G401 (cell line): ENCODE data around the gene PRKAR1B. TPM values are rescaled to one million over a fixed set of nuclear protein-coding genes. Genes with fewer than 3 reads are reported as not detected.
"Not testable (repeated sequence)": the region's sequence is repeated elsewhere in the genome, so short reads cannot be mapped to it uniquely, and the experiment has no call there.

Experiments used
- DNase-seq: peaks from one replicate; pipeline ENCODE4 v3.0.0-alpha.2; 2015; ENCODE audit warnings: low spot score
- in situ Hi-C: cut with HindIII; loops from 2 replicates; pipeline ENCODE4 v1.10.0; 2016; ENCODE audit warnings: low sequenced_read_pairs, mixed read lengths
- total RNA-seq: library from RNA; depleted of rRNA; stranded (reverse); fragments of >200 nt; shearing (Covaris generic); gene quantifications from 2 replicates; pipeline ENCODE4 v1.2.3, GENCODE V29; 2014

The PRKAR1B gene
- total RNA-seq, 1 experiment from 2014 or later: 83.1 TPM

DNA sequence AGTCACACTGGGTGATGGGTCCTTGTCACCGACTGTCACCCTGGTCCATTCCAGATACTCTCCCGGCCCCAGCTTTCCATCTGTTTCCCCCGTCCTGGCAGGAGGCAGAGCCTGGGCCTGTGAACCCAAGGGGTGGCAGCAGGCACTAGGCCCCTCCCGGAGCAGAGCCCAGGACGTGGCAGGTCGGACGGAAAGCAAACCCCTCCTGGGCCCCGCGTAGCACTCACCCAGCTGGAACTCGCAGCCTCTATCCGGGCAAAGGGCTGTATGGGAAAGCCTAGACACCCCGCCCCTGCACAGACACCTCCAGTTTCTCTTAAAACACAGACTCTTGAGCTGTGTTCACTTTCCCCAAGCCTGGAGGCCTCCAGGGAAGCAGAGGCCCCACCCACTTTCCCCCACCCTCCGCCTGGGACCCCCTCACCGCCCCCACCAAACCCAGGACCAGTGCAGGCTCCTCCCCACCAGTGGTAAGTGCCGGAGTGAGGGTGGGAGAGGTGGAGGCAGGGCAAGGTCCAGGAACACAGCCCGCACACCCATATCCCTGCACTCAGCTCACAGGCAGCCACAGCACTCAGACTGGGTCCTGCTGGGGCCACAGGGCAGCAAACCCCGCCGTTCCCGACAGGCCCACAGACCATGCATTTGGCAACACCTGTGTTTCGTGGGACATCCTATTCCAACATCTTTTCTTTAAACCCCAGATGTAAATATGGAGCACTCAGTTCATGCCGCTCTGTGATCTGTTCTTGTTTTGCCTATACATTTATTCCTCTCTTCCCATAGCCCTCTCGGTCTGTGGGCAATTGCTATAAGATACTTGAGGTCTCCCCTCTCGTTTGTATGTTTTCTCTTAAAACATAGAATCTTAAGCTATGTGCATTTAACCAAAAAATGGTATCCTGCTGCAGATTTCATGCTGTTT, 109.2 kb downstream of the PRKAR1B start:
- no peak for DNase-seq
- in situ Hi-C loops: no loop called here

DNA sequence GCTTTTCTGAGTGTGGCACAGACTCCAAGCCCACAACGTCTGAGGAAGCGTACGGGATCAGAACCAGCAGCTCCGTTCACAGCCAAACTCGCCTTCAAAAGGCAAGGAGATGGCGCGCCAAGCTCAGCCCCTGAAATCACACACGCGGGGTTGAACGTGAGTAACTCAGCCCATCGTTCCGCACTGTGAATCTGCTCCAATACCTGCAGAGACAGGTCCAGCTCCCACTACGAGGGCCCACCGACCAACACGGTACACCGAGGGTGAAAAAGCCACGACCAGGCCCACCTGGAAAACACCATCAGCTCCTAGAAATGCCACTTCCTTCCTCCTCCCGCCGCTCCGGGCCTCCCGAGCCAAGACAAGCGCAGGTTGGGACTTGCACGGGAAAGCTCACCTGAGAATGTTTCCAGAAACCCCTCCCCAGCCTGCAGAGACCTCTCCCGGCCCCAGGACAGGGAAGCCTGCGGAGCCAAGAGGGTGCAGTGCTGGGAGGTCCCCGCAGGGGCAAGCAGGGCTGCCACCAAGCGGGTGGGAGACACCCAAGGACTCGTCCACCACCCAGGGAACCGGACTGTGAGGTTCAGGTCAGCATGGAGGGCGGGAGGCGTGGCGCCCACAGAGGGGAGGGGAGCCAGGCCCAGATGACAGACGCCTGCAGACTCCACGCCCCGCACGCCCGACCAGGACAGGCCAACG, 113.5 kb downstream of the PRKAR1B start:
- in situ Hi-C loops: no loop called here
- no peak for DNase-seq

DNA sequence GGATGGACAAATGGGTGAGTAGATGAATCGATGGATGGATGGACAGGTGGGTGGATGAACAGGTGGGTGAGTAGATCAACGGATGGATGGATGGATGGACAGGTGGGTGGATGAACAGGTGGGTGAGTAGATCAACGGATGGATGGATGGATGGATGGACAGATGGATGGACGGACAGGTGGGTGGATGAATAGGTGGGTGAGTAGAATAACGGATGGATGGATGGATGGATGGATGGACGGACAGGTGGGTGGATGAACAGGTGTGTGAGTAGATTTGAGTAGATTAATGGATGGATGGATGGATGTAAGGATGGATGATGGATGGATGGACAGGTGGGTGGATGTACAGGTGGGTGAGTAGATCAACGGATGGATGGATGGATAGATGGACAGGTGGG, 115.2 kb downstream of the PRKAR1B start:
- DNase-seq, in situ Hi-C loops: not testable (repeated sequence)

DNA sequence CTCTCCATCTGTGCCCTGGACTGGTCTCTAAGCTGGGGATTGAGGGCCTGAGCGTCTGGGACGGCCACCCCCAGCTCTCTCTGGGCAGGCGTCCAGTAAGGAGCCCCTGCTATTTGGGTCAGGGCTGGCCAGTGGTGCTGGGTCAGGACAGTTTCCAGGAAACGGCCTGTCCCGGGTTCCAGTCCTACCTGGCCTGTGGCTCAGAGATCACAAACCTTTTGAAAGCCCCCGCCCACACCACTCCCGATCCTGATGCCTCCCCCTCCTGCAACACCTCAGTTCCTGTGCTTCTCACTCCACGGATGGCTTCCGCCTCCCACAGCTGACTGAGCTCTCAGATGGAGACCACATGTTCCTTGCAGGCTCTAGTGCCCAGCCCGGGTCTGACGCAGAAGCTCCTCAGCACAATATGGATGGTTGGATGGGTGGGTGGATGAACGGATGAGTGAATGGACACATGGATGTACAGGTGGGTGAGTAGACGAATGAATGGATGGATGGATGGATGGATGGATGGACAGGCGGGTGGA, 115.7 kb downstream of the PRKAR1B start:
- in situ Hi-C loops: no loop called here
- DNase-seq: no peak

DNA sequence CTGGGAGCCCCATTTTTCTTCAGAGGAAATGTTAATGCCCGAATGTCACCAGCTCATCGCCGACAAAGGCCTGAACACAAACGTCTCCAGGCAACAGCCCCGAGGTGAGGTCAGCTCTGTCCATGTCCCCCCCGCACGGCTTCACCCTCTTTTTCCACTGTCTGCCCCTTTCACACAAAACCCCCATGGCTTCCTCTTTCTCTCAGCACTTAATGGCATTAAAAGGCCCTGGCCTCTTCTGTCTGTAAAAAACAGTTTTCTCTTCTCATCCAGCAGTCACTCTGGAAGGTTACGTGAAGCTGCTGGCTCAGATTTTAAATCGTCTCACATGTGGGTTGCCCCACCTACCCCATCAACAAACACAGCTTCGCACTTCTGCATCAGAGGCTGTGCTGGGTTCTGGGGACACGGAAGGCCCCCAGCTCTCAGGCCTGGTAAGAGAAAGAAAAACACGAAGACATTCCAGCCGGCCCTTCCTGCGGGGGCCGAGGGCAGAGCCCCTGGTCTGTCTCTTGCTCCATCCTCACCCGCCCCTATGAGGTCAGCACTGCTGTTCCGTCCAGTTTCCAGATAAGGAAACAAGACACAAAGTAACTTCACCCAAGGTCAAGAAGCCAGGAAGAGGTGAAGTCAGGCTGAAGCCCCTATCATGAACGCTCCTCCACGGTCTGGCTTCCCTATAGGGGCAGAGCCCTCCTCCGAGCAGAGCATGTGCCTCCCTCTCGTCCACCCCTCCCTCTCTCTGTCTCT, 116.4 kb downstream of the PRKAR1B start:
- DNase-seq: no peak
- in situ Hi-C loops: no loop called here

DNA sequence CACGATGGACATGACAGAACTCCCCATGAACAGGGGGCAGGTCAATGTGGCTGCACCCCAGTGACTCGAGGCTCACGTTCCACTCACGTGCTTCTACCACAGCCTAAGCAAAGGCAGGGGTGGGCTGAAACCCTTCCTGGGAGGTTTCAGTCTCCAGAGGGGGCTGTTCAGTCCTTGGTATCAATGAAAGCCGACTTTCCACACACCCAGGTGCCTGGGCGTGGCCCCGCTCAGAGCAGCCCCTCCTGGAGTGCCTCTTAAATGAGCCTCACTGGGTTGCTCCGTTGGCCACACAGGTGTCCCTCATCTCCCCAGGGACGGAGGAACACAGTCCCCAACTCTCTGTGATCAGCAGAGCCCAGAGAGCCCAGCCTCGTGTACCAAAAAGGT, 116.9 kb downstream of the PRKAR1B start:
- in situ Hi-C loops: no loop called here
- no peak for DNase-seq

DNA sequence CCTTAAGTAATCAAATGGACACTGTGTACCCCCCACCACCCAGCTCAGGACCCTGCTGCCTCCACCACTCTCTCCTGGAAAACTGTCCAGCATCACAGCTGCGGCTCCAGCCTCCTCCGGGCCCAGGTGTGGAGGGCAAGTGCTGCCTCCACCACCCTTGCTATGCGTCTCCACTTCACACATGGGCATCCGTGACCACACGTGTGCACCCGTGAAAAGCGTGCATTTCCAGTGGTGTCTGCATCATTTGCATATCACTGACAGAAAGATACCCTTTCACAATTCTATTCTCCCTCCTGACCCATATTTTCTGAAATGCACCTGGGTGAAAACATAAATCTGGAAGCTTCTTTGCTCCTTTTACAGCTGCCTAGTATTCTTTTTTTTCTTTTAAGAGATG, 117.7 kb downstream of the PRKAR1B start:
- in situ Hi-C loops: loop anchor here (5.0 kb wide), 1 partner anchor 58 kb away; no protein-coding TSS in a partner anchor
- no peak for DNase-seq

DNA sequence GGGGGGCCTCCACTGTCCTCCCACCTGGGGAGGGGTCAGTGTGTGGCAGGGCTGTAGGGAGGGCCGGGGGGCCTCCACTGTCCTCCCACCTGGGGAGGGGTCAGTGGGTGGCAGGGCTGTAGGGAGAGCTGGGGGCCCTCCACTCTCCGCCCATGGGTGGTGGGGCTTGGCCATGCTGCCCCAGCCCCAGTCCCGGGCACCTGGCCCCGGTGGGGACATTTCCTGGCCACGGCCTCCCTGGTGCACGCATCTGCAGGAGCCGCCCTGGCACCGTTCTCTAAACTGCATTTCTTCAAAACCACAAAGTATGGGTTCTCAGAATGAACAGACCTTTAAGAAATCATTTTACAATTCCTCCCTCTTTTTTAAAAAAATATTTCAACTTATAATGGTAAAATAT, 118.1 kb downstream of the PRKAR1B start:
- DNase-seq: no peak
- in situ Hi-C loops: loop anchor here (5.0 kb wide), 1 partner anchor 58 kb away; no protein-coding TSS in a partner anchor

DNA sequence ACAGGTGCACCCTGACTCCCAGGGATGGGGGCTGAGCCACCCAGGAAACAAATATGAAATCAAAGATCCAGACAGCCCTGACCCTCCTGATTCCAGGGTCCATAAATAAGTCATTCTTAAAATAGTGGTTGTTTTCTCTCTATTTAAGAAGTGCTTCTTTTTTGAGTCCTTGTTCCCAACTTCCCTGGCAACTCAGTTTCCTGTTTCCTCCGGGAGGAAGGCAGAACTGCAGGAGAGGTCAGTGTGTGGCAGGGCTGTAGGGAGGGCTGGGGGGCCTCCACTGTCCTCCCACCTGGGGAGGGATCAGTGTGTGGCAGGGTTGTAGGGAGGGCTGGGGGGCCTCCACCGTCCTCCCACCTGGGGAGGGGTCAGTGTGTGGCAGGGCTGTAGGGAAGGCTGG, 118.7 kb downstream of the PRKAR1B start:
- DNase-seq: no peak

DNA sequence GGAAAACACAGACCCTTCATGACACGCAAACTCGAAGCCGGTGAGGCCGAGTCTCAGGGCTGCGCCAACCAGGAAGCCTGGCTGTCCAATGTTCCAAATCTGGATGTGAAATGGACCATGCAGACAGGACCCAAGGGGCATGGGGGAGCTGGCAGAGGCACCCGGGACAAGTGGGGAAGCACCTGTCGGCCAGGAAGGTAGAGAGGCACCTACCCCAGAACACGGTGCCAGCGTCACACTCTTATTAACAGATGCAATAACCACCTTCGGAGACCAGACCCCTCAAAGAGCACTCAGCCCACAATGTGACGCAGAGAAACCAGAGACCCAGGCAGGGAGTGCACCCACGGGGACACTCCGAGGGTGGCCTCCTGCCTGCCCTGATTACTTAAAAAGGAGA, 119.1 kb downstream of the PRKAR1B start:
- in situ Hi-C loops: loop anchor here (5.0 kb wide), 1 partner anchor 59 kb away; no protein-coding TSS in a partner anchor
- DNase-seq: peak; percentile 30

More for the DNA sequence above, 118.7 kb downstream of the PRKAR1B start:
- in situ Hi-C loops: loop anchor here (5.0 kb wide), 1 partner anchor 59 kb away; no protein-coding TSS in a partner anchor

DNA sequence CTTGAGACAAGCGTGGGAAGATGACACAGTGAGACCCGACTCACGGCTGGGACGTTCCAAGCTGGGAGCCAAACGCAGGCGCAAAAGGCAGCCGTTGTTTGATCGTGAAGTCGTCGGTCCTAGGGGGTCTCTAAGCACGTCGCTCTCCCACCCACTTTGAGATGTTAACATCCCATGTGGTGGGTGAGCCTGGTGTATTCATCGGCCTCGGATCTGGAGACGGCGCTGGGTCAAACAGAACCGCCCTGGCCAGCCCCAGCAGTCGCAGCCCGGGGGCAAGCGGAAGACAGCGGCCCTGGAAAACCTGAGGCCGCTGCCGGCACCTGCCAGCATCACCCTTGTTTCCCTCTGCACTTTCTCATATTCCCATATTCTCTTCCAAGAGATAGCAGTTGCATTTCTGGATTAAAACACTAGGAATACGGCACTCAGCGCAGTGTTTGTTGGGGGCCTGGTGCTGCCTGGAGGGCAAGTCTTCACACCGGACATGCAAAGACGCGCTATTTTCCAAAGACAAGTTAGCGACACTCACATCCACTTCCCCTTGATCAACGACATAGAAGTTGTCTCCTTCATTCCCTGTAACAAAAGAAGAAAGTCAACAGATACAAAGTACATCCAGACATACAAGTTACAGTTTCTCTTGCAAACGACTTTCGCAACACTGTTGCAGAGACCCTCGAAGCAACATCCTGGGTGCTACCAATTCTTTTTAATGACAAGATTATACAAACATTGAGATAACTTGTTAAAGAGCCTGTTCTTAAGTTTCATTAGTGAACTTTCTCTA, 121.2 kb downstream of the PRKAR1B start:
- no peak for DNase-seq
- in situ Hi-C loops: loop anchor here (5.0 kb wide), 1 partner anchor 61 kb away; no protein-coding TSS in a partner anchor

DNA sequence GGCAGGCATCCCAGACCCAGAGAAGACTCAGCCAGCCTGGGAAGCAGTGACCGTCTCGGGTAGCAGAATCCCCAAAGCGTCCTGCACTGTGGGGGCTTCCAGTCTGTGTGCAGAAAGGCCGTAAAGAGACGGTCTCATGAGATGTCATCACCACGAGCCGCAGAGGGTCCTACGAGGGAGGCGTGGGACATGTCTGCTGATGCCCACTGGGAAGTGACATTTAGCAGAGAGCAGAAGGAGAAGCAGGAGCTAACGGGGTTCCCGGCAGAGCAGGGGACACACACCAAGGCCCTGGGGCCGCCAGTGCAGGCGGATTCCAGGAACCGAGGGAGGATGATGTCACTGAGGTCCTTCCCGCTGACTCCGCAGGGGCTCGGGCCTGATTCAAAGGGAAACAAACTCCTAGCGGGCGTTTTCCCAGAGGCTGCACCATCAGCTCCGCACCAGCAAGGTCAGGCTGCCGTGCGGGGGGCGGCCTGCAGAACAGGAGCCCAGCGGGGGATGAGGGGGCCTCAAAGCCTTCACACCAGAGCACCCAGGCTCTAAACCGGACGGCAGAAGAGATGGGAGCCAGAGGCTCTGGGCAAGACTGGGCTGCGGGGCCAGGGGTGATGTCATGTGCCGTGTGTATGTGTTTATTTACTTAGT, 122.1 kb downstream of the PRKAR1B start:
- no peak for DNase-seq
- in situ Hi-C loops: loop anchor here (5.0 kb wide), 1 partner anchor 62 kb away; no protein-coding TSS in a partner anchor

DNA sequence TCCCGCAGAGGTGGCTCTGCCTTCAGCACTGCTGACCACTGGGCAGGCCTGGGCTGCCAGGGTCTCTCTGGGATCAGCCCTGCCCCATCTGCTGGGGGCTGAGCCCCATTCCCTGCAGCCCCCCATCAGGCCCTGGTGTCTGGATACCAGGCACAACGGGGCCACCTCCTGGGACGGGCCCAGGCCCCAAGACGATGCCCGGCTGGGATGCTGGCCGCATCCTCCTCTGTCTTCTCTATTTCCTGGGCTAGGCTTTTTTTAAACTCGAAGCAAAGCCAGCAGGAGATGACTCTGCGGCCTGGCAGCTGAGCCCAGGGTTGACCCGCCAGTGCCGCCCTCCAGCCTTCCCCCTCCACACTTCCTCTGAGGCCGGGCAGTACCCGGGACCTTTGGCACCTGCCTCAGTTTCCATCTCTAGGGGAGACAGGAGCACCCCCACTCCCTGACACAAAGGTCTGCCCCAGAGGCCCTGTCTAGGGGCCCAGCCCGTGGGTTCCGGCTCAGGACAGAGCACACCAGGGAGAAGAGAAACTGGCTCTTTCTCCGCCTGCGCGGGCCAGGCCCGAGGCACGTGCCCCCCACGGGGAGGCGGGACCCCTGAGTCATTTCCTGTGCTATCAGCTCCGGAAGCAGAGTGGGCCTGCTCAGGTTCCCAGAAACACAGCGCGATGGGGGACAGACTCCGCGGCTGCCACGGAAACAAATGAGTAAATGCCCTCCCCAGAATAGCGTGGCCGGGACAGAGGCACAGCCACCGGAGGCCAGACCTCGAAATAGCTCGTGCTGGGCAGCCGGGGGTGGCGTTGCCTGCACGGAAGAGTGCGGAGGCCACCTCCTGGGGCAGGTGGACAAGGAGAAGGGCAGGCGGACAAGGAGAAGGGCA, 122.8 kb downstream of the PRKAR1B start:
- no peak for DNase-seq

DNA sequence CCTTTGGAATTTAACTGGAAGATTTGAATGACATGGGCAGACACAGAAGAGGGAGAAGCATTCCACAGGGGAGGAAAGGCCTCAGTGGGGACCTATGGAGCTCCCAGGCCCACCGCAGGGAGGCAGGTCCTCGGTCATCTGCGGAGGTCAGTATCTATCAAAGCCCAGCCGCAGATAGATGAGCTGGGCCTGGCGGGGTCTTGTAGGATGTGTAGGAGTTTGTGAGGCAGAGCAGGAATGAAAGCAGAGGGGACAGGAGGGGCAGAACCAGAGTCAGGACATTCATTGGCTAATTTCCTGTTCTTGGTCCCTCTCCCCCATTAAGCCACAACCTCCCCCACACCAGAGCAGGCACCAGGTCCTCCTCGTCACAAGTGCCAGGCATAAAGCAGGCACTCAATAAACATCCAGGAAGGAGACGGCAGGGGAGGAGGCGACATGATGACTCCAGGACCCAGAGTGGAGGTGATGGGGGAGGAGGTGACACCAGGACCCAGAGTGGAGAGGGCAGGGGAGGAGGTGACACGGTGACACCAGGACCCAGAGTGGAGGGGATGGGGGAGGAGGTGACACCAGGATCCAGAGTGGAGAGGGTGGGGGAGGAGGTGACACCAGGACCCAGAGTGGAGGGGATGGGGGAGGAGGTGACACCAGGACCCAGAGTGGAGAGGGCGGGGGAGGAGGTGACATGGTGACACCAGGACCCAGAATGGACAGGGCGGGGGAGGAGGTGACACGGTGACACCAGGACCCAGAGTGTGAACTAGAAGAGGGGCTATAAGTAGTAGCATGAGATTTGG, 123.7 kb downstream of the PRKAR1B start:
- DNase-seq: no peak
- in situ Hi-C loops: no loop called here

More for the DNA sequence above, 122.8 kb downstream of the PRKAR1B start:
- in situ Hi-C loops: no loop called here

DNA sequence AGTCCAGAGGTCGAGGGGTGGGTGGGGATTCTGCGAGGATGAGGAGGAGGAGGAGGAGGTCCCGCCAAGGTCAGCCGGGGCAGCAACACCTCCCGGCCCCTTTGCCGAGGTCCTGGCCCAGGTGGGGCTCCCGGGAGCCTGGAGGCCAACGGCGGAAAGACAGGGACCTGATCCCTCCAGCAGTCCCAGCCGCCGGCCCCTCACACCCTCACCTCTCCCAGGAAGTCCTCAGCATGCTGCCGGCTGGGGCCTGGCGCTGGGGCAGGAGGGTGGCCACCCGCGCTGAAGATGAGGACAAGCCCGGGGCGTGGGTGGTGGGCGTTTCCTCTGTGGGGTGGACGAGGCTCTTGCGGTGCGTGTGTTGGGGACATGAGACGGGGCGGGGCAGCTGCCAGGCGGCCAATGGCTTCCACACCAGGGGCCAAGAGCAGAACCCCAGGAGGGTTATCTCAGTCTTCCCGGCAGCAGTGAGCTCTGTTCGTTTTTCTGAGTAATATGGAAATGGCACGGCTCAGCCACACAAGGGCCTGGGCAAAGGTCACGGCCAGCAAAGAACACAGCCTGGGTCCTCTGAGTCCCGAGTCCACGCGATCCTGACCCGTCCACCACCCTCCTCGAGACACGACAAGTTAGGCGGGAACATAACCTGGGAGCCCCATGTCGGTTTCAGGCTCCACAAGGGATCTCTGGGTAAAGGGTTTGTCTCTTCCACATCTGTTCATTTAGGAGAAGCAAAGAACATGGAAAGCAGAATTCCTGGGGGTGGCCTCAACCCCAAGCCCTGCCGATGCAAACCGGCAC, 124.5 kb downstream of the PRKAR1B start:
- in situ Hi-C loops: no loop called here
- no peak for DNase-seq
